Neuron (in vitro differentiated cells): ENCODE measurements around the gene VPS33B.
A peak's percentile ranks its signal among the peaks of the same experiment; 100 is the strongest.
"Not testable (repeated sequence)": the region's sequence is repeated elsewhere in the genome, so short reads cannot be mapped to it uniquely, and the experiment has no call there.

ENCODE experiments used
- H2AFZ ChIP-seq: one replicate; pipeline ENCODE4 v1.6.1; 2013; ENCODE audit warnings: low read depth, mild to moderate bottlenecking, inconsistent platforms, low read length, moderate library complexity
- H3K27me3 ChIP-seq: one replicate; pipeline ENCODE4 v1.6.1; 2013; ENCODE audit warnings: low read length; ENCODE audit not compliant: insufficient read depth
- H3K36me3 ChIP-seq: one replicate; pipeline ENCODE4 v1.6.1; 2013; ENCODE audit warnings: low read length; ENCODE audit not compliant: insufficient read depth
- H3K4me1 ChIP-seq: one replicate; pipeline ENCODE4 v1.6.1; 2013; ENCODE audit warnings: low read length; ENCODE audit not compliant: insufficient read depth
- H3K4me3 ChIP-seq: 2 replicates; pipeline ENCODE4 v1.5.1; 2013; ENCODE audit warnings: mild to moderate bottlenecking, low read length, moderate library complexity
- H3K9me3 ChIP-seq: one replicate; pipeline ENCODE4 v1.6.1; 2013; ENCODE audit warnings: low read length

Gene VPS33B

GRCh38 chr15:91021516-91022074 lies 799 bp downstream of the VPS33B start:
- peaks cover 2% of the 10 kb centered on the region for H3K9me3 ChIP-seq

GRCh38 chr15:91018158-91018557 lies 4.2 kb downstream of the VPS33B start:
- Histone ChIP-seq H3K4me1 (peaks cover 14% of the 10 kb centered on the region), H2AFZ (no peak overlapping the region), H3K9me3 (peaks cover 2% of the 10 kb centered on the region), H3K36me3 (peaks cover 25% of the 10 kb centered on the region), H3K27me3 (no peaks in the 10 kb centered on the region), H3K4me3 (no peak overlapping the region)

More at GRCh38 chr15:91021516-91022074, 799 bp downstream of the VPS33B start:
- peaks cover 3% of the 10 kb centered on the region for H3K36me3 ChIP-seq
- peak overlapping the region; percentile 78 for H3K4me3 ChIP-seq
- H2AFZ ChIP-seq: no peak overlapping the region
- no peaks in the 10 kb centered on the region for H3K27me3 ChIP-seq
- H3K4me1 ChIP-seq: peaks cover 14% of the 10 kb centered on the region

- Histone ChIP-seq H3K4me1 (peaks cover 11% of the 10 kb centered on the region), H3K4me3 (no peak overlapping the region), H2AFZ (no peak overlapping the region), H3K36me3 (peaks cover 30% of the 10 kb centered on the region), H3K9me3 (peaks cover 2% of the 10 kb centered on the region), H3K27me3 (no peaks in the 10 kb centered on the region)
These were observed 4.7 kb downstream of the VPS33B start for GRCh38 chr15:91017716-91018115.

- H3K9me3 ChIP-seq, H3K4me3 ChIP-seq, H3K4me1 ChIP-seq, H3K27me3 ChIP-seq, H2AFZ ChIP-seq: not testable (repeated sequence)
- peaks cover 56% of the 10 kb centered on the region for H3K36me3 ChIP-seq
These were observed 8.7 kb downstream of the VPS33B start for GRCh38 chr15:91013701-91014100.

DNA sequence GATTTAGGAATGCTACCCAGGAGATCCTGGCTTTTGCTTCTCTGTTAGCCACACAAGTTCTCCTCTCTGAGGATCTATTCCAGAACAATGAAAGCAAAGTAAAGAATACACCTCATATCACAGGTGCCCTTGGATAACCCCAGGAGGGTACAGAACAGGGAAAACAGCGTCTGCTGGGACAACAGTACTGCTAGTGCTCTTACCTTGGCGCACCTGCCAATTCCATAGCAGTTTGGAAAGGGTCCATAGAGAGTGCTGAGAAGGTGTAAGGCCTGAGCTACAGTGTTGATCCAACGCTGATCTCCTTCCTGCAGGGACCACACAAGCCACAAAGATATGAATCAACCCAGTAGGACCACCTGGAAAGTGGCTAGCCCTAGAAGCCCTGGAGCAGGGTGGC lies 15.1 kb downstream of the VPS33B start:
- Histone ChIP-seq H3K4me3 (no peak overlapping the region), H2AFZ (no peak overlapping the region), H3K4me1 (no peaks in the 10 kb centered on the region), H3K9me3 (no peaks in the 10 kb centered on the region), H3K27me3 (no peaks in the 10 kb centered on the region), H3K36me3 (peaks cover 74% of the 10 kb centered on the region)

DNA sequence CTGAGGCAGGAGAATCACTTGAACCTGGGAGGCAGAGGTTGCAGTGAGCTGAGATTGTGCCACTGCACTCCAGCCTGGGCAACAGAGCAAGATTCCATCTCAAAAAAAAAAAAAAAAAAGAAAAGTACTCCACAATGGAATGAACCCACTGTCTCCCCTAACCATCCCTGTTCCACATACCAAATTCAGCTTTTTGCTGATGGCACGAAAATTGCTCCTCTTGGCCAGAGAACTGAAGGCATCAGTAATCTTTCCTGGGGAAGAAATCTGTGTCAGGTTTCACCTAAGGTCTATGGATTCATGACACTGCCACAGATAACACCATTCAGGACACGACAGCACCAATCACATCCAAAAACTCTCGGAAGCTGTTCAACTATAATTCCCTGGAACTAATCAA lies 21.2 kb downstream of the VPS33B start:
- Histone ChIP-seq H3K4me3 (no peak overlapping the region), H3K36me3 (peaks cover 76% of the 10 kb centered on the region), H3K9me3 (no peaks in the 10 kb centered on the region), H2AFZ (no peak overlapping the region), H3K27me3 (no peaks in the 10 kb centered on the region), H3K4me1 (peaks cover 2% of the 10 kb centered on the region)

- Histone ChIP-seq H3K27me3 (no peaks in the 10 kb centered on the region), H2AFZ (no peak overlapping the region), H3K9me3 (no peaks in the 10 kb centered on the region), H3K4me3 (no peak overlapping the region), H3K4me1 (peaks cover 14% of the 10 kb centered on the region), H3K36me3 (peaks cover 60% of the 10 kb centered on the region)
These were observed 23.7 kb downstream of the VPS33B start for GRCh38 chr15:90998737-90999136.

GRCh38 chr15:90994417-90995311 lies 27.7 kb downstream of the VPS33B start, which contains the start of gene PRC1:
Gene PRC1, minus strand, starts transcription at chr15:90994535. Its CDS starts 118 bp downstream, at chr15:90994417.
- H3K27me3 ChIP-seq: no peaks in the 10 kb centered on the region
- peak within 1 kb of the TSS; percentile 54 for H2AFZ ChIP-seq
- H3K4me3 ChIP-seq: peak within 1 kb of the TSS; percentile 99
- H3K4me1 ChIP-seq: peaks cover 18% of the 10 kb centered on the region
- H3K36me3 ChIP-seq: peaks cover 31% of the 10 kb centered on the region
- H3K9me3 ChIP-seq: no peaks in the 10 kb centered on the region

GRCh38 chr15:90994059-90994416 lies 28.4 kb downstream of the VPS33B start:
- Histone ChIP-seq H3K9me3 (no peaks in the 10 kb centered on the region), H3K4me1 (peaks cover 18% of the 10 kb centered on the region), H3K4me3 (peak overlapping the region; percentile 99), H2AFZ (peak overlapping the region; percentile 54), H3K36me3 (peaks cover 26% of the 10 kb centered on the region), H3K27me3 (no peaks in the 10 kb centered on the region)

DNA sequence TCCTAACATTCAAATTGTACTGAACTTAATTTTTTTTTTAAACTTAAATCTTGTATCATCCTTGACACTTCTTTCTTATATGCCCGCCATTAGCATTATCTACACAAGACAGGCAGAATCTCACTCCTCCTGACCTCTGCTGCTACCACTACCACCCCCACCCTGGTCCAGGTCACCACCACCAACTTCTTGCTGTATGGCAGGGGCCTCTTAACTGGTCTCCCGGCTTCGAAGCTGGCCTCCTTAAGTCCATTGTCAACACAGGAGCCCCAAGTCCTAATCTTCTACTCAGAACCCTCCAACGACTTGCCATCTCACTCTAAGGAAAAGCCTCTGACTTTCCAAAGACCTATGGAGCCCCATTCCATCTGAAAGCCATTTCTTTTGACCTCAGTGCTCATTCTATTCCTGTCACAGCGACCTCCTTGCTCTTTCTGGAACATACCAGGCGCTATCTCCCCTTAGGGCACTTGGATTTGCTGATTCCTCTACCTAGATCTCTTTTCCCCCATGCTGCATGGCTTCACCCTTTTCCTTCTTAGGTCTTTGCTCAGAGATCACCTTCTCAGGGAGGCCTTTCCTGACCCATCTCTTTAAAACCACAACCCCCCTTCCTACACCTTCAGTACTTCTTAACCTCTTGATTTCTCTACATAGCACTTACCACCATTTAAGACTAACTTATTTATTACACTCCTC lies 30.7 kb downstream of the VPS33B start:
- Histone ChIP-seq H3K4me1 (peaks cover 18% of the 10 kb centered on the region), H3K9me3 (no peaks in the 10 kb centered on the region), H3K27me3 (no peaks in the 10 kb centered on the region), H3K36me3 (peaks cover 6% of the 10 kb centered on the region), H2AFZ (no peak overlapping the region), H3K4me3 (no peak overlapping the region)

GRCh38 chr15:90990446-90990845 lies 31.9 kb downstream of the VPS33B start:
- Histone ChIP-seq H3K4me1 (peaks cover 9% of the 10 kb centered on the region), H3K9me3 (no peaks in the 10 kb centered on the region)

DNA sequence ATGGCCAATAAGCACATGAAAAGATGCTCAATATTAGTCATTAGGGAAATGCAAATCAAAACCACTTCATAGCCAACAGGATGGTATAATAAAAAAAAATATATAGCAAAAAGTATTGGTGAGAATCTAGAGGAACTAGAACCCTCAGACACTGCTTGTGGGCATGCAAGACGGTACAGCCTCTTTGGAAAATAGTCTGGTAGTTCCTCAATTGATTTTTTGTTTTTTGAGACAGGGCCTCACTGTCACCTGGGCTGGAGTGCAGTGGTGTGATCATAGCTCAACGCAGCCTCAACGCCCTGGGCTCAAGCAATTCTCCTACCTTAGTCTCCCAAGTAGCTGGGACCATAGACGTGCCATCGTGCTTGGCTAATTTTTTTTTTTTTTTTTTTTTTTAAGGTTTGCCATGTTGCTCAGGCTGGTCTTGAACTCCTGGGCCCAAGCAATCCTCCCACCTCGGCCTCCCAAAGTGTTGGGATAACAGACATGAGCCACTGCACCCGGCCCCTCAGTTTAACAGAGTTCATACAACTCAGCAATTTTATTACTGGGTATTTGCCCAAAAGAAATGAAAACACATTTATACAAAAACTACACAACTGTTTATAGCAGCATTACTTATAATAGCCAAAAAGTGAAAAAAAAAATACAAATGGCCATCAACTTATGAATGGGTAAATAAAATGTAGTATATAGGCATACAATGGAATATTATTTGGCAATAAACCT lies 33.2 kb downstream of the VPS33B start:
- Histone ChIP-seq H2AFZ (no peak overlapping the region), H3K36me3 (peaks cover 8% of the 10 kb centered on the region), H3K4me3 (no peak overlapping the region), H3K27me3 (no peaks in the 10 kb centered on the region), H3K9me3 (no peaks in the 10 kb centered on the region), H3K4me1 (peaks cover 4% of the 10 kb centered on the region)

More at GRCh38 chr15:90990446-90990845, 31.9 kb downstream of the VPS33B start:
- Histone ChIP-seq H3K4me3 (no peak overlapping the region), H2AFZ (no peak overlapping the region), H3K36me3 (peaks cover 2% of the 10 kb centered on the region), H3K27me3 (no peaks in the 10 kb centered on the region)
